Endodermal cell (in vitro differentiated cells): ENCODE data around the gene TRPM6. TPM values are rescaled to one million over a fixed set of nuclear protein-coding genes. Genes with fewer than 3 reads are reported as not detected.
"Not testable (repeated sequence)": the region's sequence is repeated elsewhere in the genome, so short reads cannot be mapped to it uniquely, and the experiment has no call there.

Experiments
- DNase-seq: peaks from one replicate; pipeline ENCODE4 v3.0.0-alpha.2; 2017
- H3K27ac ChIP-seq: 2 replicates; pipeline ENCODE4 v1.5.1; 2013; ENCODE audit warnings: mild to moderate bottlenecking, low read depth, low read length, moderate library complexity
- H3K27me3 ChIP-seq: 2 replicates; pipeline ENCODE4 v1.6.1; 2013; ENCODE audit warnings: mild to moderate bottlenecking, low read length, moderate library complexity; ENCODE audit not compliant: insufficient read depth, control insufficient read depth, poor library complexity, severe bottlenecking
- H3K36me3 ChIP-seq: 2 replicates; pipeline ENCODE4 v1.7.0; 2013; ENCODE audit warnings: mild to moderate bottlenecking, low read length, moderate library complexity; ENCODE audit not compliant: control insufficient read depth, insufficient read depth
- H3K4me1 ChIP-seq: one replicate; pipeline ENCODE4 v1.7.0; 2013; ENCODE audit warnings: low read length; ENCODE audit not compliant: control insufficient read depth, insufficient read depth
- H3K4me3 ChIP-seq: 2 replicates; pipeline ENCODE4 v1.5.1; 2013; ENCODE audit warnings: mild to moderate bottlenecking, low read length, moderate library complexity
- H3K9ac ChIP-seq: 2 replicates; pipeline ENCODE4 v1.6.1; 2013; ENCODE audit warnings: mild to moderate bottlenecking, low read length, moderate library complexity; ENCODE audit not compliant: poor library complexity, severe bottlenecking; ENCODE audit errors: extremely low read depth
- H3K9me3 ChIP-seq: 2 replicates; pipeline ENCODE4 v1.6.1; 2013; ENCODE audit warnings: mild to moderate bottlenecking, low read length, moderate library complexity; ENCODE audit not compliant: control insufficient read depth
- H3K27ac Mint-ChIP-seq: 2 replicates; pipeline ENCODE4 v1.8.0; 2020; ENCODE audit warnings: mixed read lengths
- H3K27me3 Mint-ChIP-seq: 2 replicates; pipeline ENCODE4 v1.8.0; 2021; ENCODE audit warnings: mild to moderate bottlenecking, mixed read lengths; ENCODE audit not compliant: insufficient read depth
- H3K36me3 Mint-ChIP-seq: 2 replicates; pipeline ENCODE4 v1.8.0; 2020; ENCODE audit warnings: low read depth, mixed read lengths
- H3K4me1 Mint-ChIP-seq: 2 replicates; pipeline ENCODE4 v1.8.0; 2020; ENCODE audit warnings: mixed read lengths
- H3K4me3 Mint-ChIP-seq: 2 replicates; pipeline ENCODE4 v1.8.0; 2020; ENCODE audit warnings: mild to moderate bottlenecking, moderate library complexity, mixed read lengths
- H3K9me3 Mint-ChIP-seq: 2 replicates; pipeline ENCODE4 v1.8.0; 2020; ENCODE audit warnings: mild to moderate bottlenecking, mixed read lengths
- WGBS, 2 experiments: methylation state at CpG; one replicate each; pipeline versions ENCODE4 v1.1.5 to v1.1.7; 2013; ENCODE audit warnings: missing lambda C conversion rate in 2 of 2, mixed read lengths in 1 of 2; ENCODE audit not compliant: insufficient coverage in 1 of 2, insufficient read length in 1 of 2; 5-methylcytosine and 5-hydroxymethylcytosine counted together
- total RNA-seq, 2 donors: library from RNA; stranded (reverse); fragmentation: NEBNext Ultra II Directional in 1 of 2; extraction: Animal tissue kit (Norgen Biotek cat#: 25700) in 1 of 2; gene quantifications; 2 replicates in 1 of 2; 3 replicates in 1 of 2; pipeline ENCODE4 v1.2.1, GENCODE V29; 2021
- TF ChIP-seq, protein P1 (sequence below): fragments of 200-600 bp; sonication (generic); conservative IDR thresholded peaks from 2 replicates; pipeline ENCODE4 v1.5.0; 2021; ENCODE audit warnings: antibody characterized with exemption, mild to moderate bottlenecking

The TRPM6 gene
- total RNA-seq, 2 donors from 2014 or later: 1.2 to 1.7 TPM

DNA sequence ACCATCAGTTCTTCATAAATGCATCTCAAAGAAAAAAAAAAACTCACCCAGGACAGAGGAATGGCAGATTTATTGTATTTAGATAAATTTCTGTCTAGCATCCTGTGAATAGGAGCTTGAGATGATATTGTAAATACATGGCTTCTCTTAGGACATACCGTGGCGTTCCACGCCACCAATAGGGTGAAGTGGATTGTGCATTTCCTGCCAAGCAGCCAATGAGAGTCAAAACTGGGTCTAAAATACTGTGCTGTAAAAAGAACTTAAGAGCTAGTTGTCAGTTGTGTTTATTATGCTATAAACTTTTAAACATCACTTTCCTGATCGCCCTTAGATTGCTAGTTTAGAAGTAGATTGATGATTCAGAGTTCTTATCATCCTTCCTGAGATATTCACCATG lies 20.9 kb upstream of the TRPM6 start:
- DNase-seq: no peak
- TF ChIP-seq, protein P1, sequence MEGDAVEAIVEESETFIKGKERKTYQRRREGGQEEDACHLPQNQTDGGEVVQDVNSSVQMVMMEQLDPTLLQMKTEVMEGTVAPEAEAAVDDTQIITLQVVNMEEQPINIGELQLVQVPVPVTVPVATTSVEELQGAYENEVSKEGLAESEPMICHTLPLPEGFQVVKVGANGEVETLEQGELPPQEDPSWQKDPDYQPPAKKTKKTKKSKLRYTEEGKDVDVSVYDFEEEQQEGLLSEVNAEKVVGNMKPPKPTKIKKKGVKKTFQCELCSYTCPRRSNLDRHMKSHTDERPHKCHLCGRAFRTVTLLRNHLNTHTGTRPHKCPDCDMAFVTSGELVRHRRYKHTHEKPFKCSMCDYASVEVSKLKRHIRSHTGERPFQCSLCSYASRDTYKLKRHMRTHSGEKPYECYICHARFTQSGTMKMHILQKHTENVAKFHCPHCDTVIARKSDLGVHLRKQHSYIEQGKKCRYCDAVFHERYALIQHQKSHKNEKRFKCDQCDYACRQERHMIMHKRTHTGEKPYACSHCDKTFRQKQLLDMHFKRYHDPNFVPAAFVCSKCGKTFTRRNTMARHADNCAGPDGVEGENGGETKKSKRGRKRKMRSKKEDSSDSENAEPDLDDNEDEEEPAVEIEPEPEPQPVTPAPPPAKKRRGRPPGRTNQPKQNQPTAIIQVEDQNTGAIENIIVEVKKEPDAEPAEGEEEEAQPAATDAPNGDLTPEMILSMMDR: no peak
- WGBS, 2 experiments: 90 to 95% methylated on average over 3 to 4 of the region's 4 CpGs
- no peaks in the 10 kb centered on the region for H3K27me3 ChIP-seq
- H3K4me1 Mint-ChIP-seq: no peaks in the 10 kb centered on the region
- H3K4me1 ChIP-seq: no peaks in the 10 kb centered on the region
- no peaks in the 10 kb centered on the region for H3K27me3 Mint-ChIP-seq
- H3K4me3 ChIP-seq: no peak overlapping the region
- no peak overlapping the region for H3K27ac ChIP-seq
- no peak overlapping the region for H3K4me3 Mint-ChIP-seq
- H3K36me3 ChIP-seq: no peaks in the 10 kb centered on the region
- no peak overlapping the region for H3K9ac ChIP-seq
- H3K9me3 Mint-ChIP-seq: no peaks in the 10 kb centered on the region
- H3K36me3 Mint-ChIP-seq: no peaks in the 10 kb centered on the region
- peaks cover 6% of the 10 kb centered on the region for H3K9me3 ChIP-seq
- no peak overlapping the region for H3K27ac Mint-ChIP-seq

DNA sequence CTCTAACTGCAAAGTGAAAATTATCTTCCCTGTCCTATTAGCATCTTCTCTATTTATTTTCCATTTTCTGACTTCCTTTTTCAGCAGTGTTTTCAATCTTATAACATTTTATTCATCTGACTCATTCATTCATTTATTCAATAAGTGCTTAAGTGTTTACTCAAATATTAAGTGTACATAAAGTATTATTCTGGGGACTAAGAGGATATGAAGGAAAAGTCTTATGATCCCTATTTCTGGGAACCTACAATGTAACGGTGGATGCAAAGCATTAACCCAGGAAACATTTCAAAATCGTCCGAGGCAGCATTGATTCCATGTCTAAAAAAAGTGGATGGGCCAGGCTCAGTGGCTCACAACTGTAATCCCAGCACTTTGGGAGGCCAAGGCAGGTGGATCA lies 19.4 kb upstream of the TRPM6 start:
- Histone ChIP-seq H3K27me3 (no peaks in the 10 kb centered on the region), H3K9ac (no peak overlapping the region), H3K4me3 (no peak overlapping the region), H3K9me3 (peaks cover 6% of the 10 kb centered on the region), H3K4me1 (no peaks in the 10 kb centered on the region), H3K27ac (no peak overlapping the region), H3K36me3 (no peaks in the 10 kb centered on the region)
- Mint-ChIP-seq H3K36me3 (no peaks in the 10 kb centered on the region), H3K4me3 (no peak overlapping the region), H3K27me3 (no peaks in the 10 kb centered on the region), H3K9me3 (no peaks in the 10 kb centered on the region), H3K4me1 (no peaks in the 10 kb centered on the region), H3K27ac (no peak overlapping the region)
- 87 to 97% methylated on average over 3 of the region's 3 CpGs for WGBS, 2 experiments
- DNase-seq: no peak
- TF ChIP-seq, protein P1: no peak

DNA sequence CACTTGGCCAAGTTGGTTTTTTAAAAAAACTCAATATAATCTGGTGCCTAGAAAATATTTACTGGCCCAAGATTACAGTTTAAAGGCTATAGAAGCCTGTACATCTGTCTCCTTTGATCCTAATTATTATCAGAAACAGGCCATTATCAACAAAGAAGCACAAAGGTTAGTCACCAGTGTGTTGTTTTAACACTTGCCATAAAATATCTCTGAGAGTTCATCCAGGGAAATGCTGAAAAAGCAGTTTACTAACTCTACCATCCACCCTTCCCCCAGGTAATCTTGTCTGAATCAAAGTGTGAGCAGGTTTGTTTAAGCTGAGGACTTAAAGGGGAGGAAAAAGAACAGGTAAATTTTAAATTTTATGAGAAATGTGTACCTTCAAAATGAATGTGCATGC lies 13.3 kb upstream of the TRPM6 start:
- no peaks in the 10 kb centered on the region for H3K4me1 ChIP-seq
- no peaks in the 10 kb centered on the region for H3K36me3 ChIP-seq
- no peak overlapping the region for H3K9ac ChIP-seq
- no peak overlapping the region for H3K4me3 Mint-ChIP-seq
- H3K36me3 Mint-ChIP-seq: no peaks in the 10 kb centered on the region
- peaks cover 6% of the 10 kb centered on the region for H3K27me3 Mint-ChIP-seq
- H3K27me3 ChIP-seq: peaks cover 5% of the 10 kb centered on the region
- no peaks in the 10 kb centered on the region for H3K9me3 Mint-ChIP-seq
- H3K27ac Mint-ChIP-seq: no peak overlapping the region
- TF ChIP-seq, protein P1: no peak
- peaks cover 22% of the 10 kb centered on the region for H3K4me1 Mint-ChIP-seq
- no peak overlapping the region for H3K27ac ChIP-seq
- H3K9me3 ChIP-seq: no peaks in the 10 kb centered on the region
- DNase-seq: no peak
- no peak overlapping the region for H3K4me3 ChIP-seq

DNA sequence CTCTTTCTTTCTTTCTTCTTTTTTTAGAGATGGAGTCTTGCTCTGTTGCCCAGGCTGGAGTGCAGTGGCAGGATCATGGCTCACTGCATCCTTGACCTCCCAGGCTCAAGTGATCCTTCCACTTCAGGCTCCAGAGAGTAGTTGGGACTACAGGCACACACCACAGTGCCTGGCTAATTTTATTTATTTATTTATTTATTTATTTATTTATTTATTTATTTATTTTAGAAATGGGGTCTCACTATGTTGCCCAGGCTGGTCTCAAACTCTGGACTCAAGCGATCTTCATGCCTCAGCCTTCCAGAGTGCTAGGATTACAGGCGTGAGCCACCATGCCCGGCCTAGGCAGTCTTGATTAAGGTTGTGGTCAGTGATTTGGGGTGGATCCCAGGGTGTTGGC lies 728 bp upstream of the TRPM6 start:
- H3K36me3 Mint-ChIP-seq, DNase-seq, H3K4me3 ChIP-seq, H3K27ac Mint-ChIP-seq, H3K36me3 ChIP-seq, H3K9ac ChIP-seq, H3K27ac ChIP-seq, H3K9me3 Mint-ChIP-seq, H3K4me3 Mint-ChIP-seq, H3K4me1 ChIP-seq: not testable (repeated sequence)
- Histone ChIP-seq H3K9me3 (peaks cover 11% of the 10 kb centered on the region), H3K27me3 (peaks cover 86% of the 10 kb centered on the region)
- 91% methylated on average over 3 of the region's 3 CpGs; no CpG with 5 or more reads in 1 of the 2 experiments for WGBS, 2 experiments
- H3K27me3 Mint-ChIP-seq: peaks cover 70% of the 10 kb centered on the region
- H3K4me1 Mint-ChIP-seq: peaks cover 33% of the 10 kb centered on the region
